HEK293 (cell line): ENCODE measurements around the gene PDHB.

Source experiments
- CTCF ChIA-PET: fragments of 350-600 bp; formaldehyde crosslinking; extraction: SDS; loops from one replicate; lab custom pipeline; 2021; ENCODE audit warnings: antibody characterized with exemption; lab: Yijun Ruan, JAX
- POLR2A ChIA-PET: fragments of 300-600 bp; formaldehyde crosslinking; extraction: SDS; loops from one replicate; lab custom pipeline; 2020; ENCODE audit warnings: antibody characterized with exemption, inconsistent platforms; lab: Yijun Ruan, JAX
- H3K27ac ChIP-seq: fragments of 200-500 bp; sonication (Bioruptor generic); 2 replicates; pipeline ENCODE4 v1.5.1; 2014; ENCODE audit warnings: low read depth, low read length, control low read depth, inconsistent platforms; ENCODE audit errors: extremely low read depth
- H3K36me3 ChIP-seq, 2 experiments: fragments of 200-500 bp in 1 of 2; sonication (Bioruptor generic) in 1 of 2; 1 replicate in 1 of 2; 2 replicates in 1 of 2; pipeline ENCODE4 v1.5.1; 2014 to 2017; ENCODE audit warnings: inconsistent platforms in 2 of 2, low read length in 2 of 2; ENCODE audit not compliant: control insufficient read depth in 2 of 2, insufficient read depth in 1 of 2
- H3K4me1 ChIP-seq: fragments of 200-500 bp; sonication (Bioruptor generic); 2 replicates; pipeline ENCODE4 v1.5.1; 2014; ENCODE audit warnings: mild to moderate bottlenecking, low read length, inconsistent platforms; ENCODE audit not compliant: control insufficient read depth, insufficient read depth
- H3K4me3 ChIP-seq: 2 replicates; pipeline ENCODE4 v1.5.1; 2011; ENCODE audit warnings: low read depth, mild to moderate bottlenecking, control low read depth, low read length, moderate library complexity
- H3K9me3 ChIP-seq: fragments of 200-500 bp; sonication (Bioruptor generic); 2 replicates; pipeline ENCODE4 v1.5.1; 2014; ENCODE audit warnings: low read depth, low read length, inconsistent platforms; ENCODE audit not compliant: control insufficient read depth, insufficient read depth
- EGR2 ChIP-seq: fragments of 450-650 bp; formaldehyde crosslinking; IDR thresholded peaks from 2 replicates; pipeline ENCODE4 v1.5.1; 2016; ENCODE audit warnings: low read depth, missing biosample characterization, missing genetic modification characterization
- GLIS1 ChIP-seq: fragments of 450-650 bp; formaldehyde crosslinking; IDR thresholded peaks from 2 replicates; pipeline ENCODE4 v1.5.1; 2016; ENCODE audit warnings: missing biosample characterization, missing genetic modification characterization
- KLF17 ChIP-seq: fragments of 450-650 bp; formaldehyde crosslinking; IDR thresholded peaks from 2 replicates; pipeline ENCODE4 v1.5.1; 2016; ENCODE audit warnings: missing biosample characterization, missing genetic modification characterization
- SCRT1 ChIP-seq: fragments of 450-650 bp; formaldehyde crosslinking; IDR thresholded peaks from 2 replicates; pipeline ENCODE4 v1.5.1; 2016; ENCODE audit warnings: missing biosample characterization, missing genetic modification characterization, borderline replicate concordance
- YY1 ChIP-seq: fragments of 450-650 bp; formaldehyde crosslinking; IDR thresholded peaks from 2 replicates; pipeline ENCODE4 v1.5.1; 2018; ENCODE audit warnings: missing biosample characterization, missing genetic modification characterization
- ZEB2 ChIP-seq: fragments of 450-650 bp; formaldehyde crosslinking; IDR thresholded peaks from 2 replicates; pipeline ENCODE4 v1.5.1; 2016; ENCODE audit warnings: missing biosample characterization, missing genetic modification characterization
- ZFHX2 ChIP-seq: fragments of 450-650 bp; formaldehyde crosslinking; conservative IDR thresholded peaks from 2 replicates; pipeline ENCODE4 v1.5.1; 2016; ENCODE audit warnings: missing biosample characterization, missing genetic modification characterization
- ZIC2 ChIP-seq: fragments of 450-650 bp; formaldehyde crosslinking; IDR thresholded peaks from 2 replicates; pipeline ENCODE4 v1.5.1; 2016; ENCODE audit warnings: missing biosample characterization, missing genetic modification characterization
- ZNF121 ChIP-seq: fragments of 450-650 bp; formaldehyde crosslinking; IDR thresholded peaks from 2 replicates; pipeline ENCODE4 v1.5.1; 2016; ENCODE audit warnings: missing biosample characterization, missing genetic modification characterization
- ZNF146 ChIP-seq: fragments of 450-650 bp; formaldehyde crosslinking; IDR thresholded peaks from 2 replicates; pipeline ENCODE4 v1.5.1; 2016; ENCODE audit warnings: missing biosample characterization, missing genetic modification characterization
- ZNF211 ChIP-seq: fragments of 450-650 bp; formaldehyde crosslinking; IDR thresholded peaks from 2 replicates; pipeline ENCODE4 v1.5.1; 2016; ENCODE audit warnings: low read depth, missing biosample characterization, missing genetic modification characterization
- ZNF514 ChIP-seq: fragments of 450-650 bp; formaldehyde crosslinking; IDR thresholded peaks from 2 replicates; pipeline ENCODE4 v1.5.1; 2016; ENCODE audit warnings: missing biosample characterization, missing genetic modification characterization
- ZNF561 ChIP-seq: fragments of 450-650 bp; IDR thresholded peaks from 2 replicates; pipeline ENCODE4 v1.5.1; 2018; ENCODE audit warnings: missing biosample characterization, missing genetic modification characterization, borderline replicate concordance
- ZNF580 ChIP-seq: fragments of 450-650 bp; formaldehyde crosslinking; IDR thresholded peaks from 2 replicates; pipeline ENCODE4 v1.5.1; 2016; ENCODE audit warnings: missing biosample characterization, missing genetic modification characterization
- ZNF596 ChIP-seq: fragments of 450-650 bp; IDR thresholded peaks from 2 replicates; pipeline ENCODE4 v1.5.0; 2018; ENCODE audit warnings: missing biosample characterization, mild to moderate bottlenecking, missing genetic modification characterization, moderate library complexity
- ZNF768 ChIP-seq: fragments of 450-650 bp; formaldehyde crosslinking; IDR thresholded peaks from 2 replicates; pipeline ENCODE4 v1.5.1; 2018; ENCODE audit warnings: missing biosample characterization, mild to moderate bottlenecking, missing genetic modification characterization
- TF ChIP-seq, protein P1 (sequence below): fragments of 450-650 bp; formaldehyde crosslinking; IDR thresholded peaks from 2 replicates; pipeline ENCODE4 v1.5.1; 2016; ENCODE audit warnings: missing biosample characterization, missing genetic modification characterization
- TF ChIP-seq, protein P2 (sequence below): fragments of 450-650 bp; formaldehyde crosslinking; IDR thresholded peaks from 2 replicates; pipeline ENCODE4 v1.5.1; 2017; ENCODE audit warnings: missing biosample characterization, missing genetic modification characterization

The PDHB gene

DNA sequence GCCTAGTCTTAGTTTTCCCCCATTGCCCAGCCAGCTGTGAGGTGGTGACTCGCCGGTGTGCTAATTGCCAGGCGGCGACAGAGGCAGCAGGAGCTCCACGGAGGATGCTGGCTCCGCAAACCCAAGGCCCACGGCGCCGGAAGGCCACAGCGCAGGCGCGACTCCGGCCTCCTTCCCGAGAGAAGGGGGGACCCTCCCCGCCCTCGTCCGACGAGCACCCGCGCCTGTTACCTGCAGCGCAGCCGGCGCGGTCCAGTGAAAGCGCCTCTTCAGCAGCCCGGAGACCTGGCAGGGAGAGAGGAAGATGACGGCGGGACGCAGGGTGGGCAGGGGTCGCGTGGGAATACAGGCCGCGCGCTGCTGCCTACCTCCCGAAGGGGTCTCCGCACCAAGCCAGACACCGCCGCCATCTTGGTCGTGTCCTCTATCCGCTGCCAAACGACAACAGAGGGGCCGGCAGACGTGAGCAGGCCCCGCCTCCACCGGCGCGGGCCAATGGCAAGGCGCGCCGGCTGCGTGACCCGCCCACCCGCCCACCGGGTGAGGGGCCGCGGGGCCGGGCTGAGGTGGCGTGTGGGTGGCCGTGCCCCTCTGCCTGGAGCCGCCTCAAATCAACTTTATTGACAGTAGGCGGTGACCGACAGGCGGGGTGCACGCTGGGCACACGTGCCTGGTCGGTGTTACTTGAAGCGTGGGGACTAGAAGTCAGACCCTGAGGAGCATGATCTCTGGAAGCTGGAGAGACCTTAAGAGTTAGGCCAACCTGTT is at the start of gene PDHB (continued):
- TF ChIP-seq KLF17 (tag by site-specific recombination): peak; percentile 75; the same call in 1 of the 2 replicates
- peak; percentile 87 for TF ChIP-seq YY1 (tag by site-specific recombination)
- TF ChIP-seq ZFHX2 (tag by site-specific recombination): peak; percentile 89
- TF ChIP-seq SCRT1 (tag by site-specific recombination): no peak
- TF ChIP-seq, protein P1, sequence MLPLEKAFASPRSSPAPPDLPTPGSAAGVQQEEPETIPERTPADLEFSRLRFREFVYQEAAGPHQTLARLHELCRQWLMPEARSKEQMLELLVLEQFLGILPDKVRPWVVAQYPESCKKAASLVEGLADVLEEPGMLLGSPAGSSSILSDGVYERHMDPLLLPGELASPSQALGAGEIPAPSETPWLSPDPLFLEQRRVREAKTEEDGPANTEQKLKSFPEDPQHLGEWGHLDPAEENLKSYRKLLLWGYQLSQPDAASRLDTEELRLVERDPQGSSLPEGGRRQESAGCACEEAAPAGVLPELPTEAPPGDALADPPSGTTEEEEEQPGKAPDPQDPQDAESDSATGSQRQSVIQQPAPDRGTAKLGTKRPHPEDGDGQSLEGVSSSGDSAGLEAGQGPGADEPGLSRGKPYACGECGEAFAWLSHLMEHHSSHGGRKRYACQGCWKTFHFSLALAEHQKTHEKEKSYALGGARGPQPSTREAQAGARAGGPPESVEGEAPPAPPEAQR (tag by site-specific recombination): no peak
- TF ChIP-seq ZNF580 (tag by site-specific recombination): peak; percentile 62; the same call in 1 of the 2 replicates

GRCh38 chr3:58482917-58483636 is 49.4 kb upstream of the PDHB start:
- TF ChIP-seq ZIC2 (tag by site-specific recombination) (no peak), GLIS1 (tag by site-specific recombination) (no peak), ZNF146 (no peak), ZNF768 (no peak), ZNF561 (tag by site-specific recombination) (no peak), ZNF121 (tag by site-specific recombination) (no peak), EGR2 (no peak), ZNF211 (tag by site-specific recombination) (no peak), ZNF514 (tag by site-specific recombination) (no peak), ZNF596 (tag by site-specific recombination) (no peak), ZEB2 (tag by site-specific recombination) (no peak)
- TF ChIP-seq, protein P2, sequence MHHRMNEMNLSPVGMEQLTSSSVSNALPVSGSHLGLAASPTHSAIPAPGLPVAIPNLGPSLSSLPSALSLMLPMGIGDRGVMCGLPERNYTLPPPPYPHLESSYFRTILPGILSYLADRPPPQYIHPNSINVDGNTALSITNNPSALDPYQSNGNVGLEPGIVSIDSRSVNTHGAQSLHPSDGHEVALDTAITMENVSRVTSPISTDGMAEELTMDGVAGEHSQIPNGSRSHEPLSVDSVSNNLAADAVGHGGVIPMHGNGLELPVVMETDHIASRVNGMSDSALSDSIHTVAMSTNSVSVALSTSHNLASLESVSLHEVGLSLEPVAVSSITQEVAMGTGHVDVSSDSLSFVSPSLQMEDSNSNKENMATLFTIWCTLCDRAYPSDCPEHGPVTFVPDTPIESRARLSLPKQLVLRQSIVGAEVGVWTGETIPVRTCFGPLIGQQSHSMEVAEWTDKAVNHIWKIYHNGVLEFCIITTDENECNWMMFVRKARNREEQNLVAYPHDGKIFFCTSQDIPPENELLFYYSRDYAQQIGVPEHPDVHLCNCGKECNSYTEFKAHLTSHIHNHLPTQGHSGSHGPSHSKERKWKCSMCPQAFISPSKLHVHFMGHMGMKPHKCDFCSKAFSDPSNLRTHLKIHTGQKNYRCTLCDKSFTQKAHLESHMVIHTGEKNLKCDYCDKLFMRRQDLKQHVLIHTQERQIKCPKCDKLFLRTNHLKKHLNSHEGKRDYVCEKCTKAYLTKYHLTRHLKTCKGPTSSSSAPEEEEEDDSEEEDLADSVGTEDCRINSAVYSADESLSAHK: no peak
- Histone ChIP-seq H3K4me1 (no peaks in the 10 kb centered on the region), H3K9me3 (no peaks in the 10 kb centered on the region), H3K4me3 (no peak overlapping the region), H3K36me3 (no peaks in the 10 kb centered on the region), H3K27ac (no peak overlapping the region)
- ChIA-PET POLR2A (no interaction called here), CTCF (interaction anchor here (0.6 to 1.3 kb wide), 3 partner anchors 12 to 161 kb away, joined by 3 to 4 read pairs (median 4); no protein-coding TSS in a partner anchor)
